NCI-H2171 treated with DMSO at 0.1 percent for 48 hours (cell line): ENCODE results near the gene KMT5C.

ENCODE experiments used
- DNase-seq: peaks from one replicate; lab custom pipeline; 2025; lab: John Stamatoyannopoulos, UW

KMT5C gene

DNA sequence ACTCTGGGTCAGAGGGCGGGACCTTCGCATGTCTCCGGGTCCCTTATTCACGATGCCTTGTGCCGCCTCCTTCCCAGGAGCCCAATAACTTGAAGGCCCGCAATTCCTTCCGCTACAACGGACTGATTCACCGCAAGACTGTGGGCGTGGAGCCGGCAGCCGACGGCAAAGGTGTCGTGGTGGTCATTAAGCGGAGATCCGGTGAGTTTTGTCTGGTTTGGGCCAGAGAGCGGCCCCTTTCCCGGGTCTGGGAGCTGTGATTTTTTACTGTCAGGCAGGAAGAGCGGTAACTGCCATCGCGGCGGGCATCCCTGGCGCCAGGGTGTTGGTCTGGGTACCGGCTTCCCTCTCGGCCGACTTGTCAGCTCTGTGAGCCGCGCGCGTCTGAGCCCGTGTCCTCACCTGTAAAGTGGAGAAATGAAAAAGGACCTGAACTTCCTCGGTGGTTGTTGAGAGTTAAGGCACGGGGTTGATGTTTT is 46.9 kb downstream of the KMT5C start:
- no peak for DNase-seq

GRCh38 chr19:55387736-55388497 is 48.2 kb downstream of the KMT5C start:
- no peak for DNase-seq

DNA sequence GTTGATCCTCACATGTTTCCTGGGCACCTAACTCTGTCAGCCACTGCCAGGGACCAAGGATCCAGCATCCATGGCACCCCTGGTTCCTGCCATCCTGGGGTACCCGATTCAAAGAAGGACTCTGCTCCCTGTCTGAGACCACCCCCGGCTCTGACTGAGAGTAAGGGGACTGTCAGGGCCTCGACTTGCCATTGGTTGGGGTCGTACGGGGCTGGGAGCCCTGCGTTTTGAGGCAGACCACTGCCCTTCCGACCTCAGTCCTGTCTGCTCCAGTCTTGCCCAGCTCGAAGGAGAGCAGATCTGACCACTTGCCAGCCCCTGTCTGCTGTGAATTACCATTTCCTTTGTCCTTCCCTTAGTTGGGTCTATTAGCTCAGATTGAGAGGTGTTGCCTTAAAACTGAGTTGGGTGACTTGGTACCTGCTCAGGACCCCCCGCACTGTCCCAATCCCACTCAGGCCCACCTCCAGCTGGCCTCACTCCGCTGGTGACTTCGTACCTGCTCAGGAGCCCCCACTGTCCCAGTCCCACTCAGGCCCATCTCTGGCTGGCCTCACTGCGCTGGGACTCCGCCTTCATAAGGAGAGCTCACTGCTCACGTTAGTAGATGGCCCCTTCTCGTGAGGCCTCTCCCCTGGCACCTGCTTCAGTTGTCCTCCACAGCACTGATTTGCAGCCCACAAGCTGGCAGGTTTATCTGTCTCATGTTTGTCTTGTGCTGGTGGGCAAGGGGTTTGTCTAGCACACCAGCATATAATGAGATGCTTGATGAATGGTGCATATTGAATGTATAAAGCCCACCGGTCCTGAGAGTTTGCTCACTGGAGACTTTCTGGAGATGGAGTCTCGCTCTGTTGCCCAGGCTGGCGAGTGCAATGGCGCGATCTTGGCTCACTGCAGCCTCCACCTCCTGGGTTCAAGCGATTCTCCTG is 50.0 kb downstream of the KMT5C start:
- DNase-seq: no peak

- DNase-seq: no peak
These were observed 50.8 kb downstream of the KMT5C start for GRCh38 chr19:55390461-55390880.

GRCh38 chr19:55391191-55391670 is 51.6 kb downstream of the KMT5C start:
- no peak for DNase-seq

DNA sequence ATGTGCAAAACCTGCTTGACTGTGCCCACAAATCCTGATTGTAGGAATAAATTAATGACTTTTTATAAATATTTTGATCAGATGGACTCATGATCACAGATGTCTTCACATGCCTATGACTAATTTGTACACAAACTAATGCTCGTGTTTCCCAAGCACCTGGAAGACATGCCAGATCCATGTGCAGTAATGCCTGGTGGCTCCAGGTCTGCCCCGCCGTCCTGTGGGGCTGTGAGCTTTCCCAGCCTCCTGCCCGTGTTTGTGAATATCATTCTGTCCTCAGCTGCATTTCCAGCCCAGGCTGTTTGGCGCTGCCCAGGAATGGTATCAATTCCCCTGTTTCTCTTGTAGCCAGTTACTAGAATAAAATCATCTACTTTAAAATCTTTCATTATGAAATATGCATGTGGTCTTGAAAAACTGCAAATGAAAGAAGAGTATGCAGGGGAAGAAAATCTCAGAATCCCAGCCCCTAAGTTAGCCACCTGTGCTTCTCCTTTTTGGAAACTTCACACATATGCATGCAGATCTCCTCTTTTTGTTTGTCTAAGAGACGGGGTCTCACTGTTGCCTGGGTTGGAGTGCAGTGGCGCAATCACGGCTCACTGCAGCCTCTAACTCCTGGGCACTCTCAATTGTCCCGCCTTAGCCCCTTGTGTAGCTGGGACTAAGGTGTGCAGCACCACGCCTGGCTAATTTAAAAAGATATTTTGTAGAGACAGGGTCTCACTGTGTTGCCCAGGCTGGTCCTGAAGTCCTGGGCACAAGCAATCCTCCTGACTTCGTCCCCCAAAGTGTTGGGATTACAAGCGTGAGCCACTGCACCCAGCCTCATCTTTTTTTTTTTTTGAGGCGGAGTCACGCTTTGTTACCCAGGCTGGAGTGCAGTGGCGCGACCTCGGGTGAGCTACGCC is 52.3 kb downstream of the KMT5C start:
- no peak for DNase-seq

GRCh38 chr19:55392820-55393761 is 53.4 kb downstream of the KMT5C start:
- no peak for DNase-seq
